ENCODE measurements around the gene SMYD3. TPM values are rescaled to one million over a fixed set of nuclear protein-coding genes. Genes with fewer than 3 reads are reported as not detected.

SMYD3 gene
- polyA plus RNA-seq, 1 experiment = 39.9 TPM

DNA sequence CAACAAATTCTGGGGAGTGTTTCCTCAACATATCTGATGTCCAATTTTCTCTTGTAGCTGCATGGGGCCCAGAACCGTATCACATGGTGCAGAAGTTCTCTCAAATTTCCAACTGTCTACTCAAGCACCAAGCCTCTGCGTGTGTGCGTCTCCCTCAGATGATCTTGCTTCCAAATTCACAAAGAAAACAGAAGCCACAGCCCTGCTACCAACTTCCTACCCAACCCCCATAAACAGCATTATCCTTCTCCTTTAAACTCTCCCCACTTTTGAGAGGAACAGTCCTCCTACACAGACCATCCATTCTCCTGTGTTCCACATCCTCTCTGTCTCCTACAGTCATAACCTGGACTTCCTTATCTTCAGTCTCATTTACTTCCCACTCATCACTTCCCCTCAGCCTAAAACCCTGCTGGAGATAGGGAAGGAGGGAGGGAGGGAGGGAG, 354.1 kb downstream of the SMYD3 start:
- CTCF ChIA-PET = no interaction called here
- H3K4me3 ChIP-seq (ENCODE audit: low read depth, low read length) = no peak overlapping the region
- TF ChIP-seq, protein P1, sequence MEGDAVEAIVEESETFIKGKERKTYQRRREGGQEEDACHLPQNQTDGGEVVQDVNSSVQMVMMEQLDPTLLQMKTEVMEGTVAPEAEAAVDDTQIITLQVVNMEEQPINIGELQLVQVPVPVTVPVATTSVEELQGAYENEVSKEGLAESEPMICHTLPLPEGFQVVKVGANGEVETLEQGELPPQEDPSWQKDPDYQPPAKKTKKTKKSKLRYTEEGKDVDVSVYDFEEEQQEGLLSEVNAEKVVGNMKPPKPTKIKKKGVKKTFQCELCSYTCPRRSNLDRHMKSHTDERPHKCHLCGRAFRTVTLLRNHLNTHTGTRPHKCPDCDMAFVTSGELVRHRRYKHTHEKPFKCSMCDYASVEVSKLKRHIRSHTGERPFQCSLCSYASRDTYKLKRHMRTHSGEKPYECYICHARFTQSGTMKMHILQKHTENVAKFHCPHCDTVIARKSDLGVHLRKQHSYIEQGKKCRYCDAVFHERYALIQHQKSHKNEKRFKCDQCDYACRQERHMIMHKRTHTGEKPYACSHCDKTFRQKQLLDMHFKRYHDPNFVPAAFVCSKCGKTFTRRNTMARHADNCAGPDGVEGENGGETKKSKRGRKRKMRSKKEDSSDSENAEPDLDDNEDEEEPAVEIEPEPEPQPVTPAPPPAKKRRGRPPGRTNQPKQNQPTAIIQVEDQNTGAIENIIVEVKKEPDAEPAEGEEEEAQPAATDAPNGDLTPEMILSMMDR (IDR thresholded peaks at IDR 0.05; ENCODE audit: low read depth, low read length) = no peak

GRCh38 chr1:246151796-246152434, 355.2 kb downstream of the SMYD3 start:
- H3K4me3 ChIP-seq (ENCODE audit: low read depth, low read length) = no peak overlapping the region
- ChIA-PET CTCF (interaction anchor here (0.5 to 1.3 kb wide), 2 partner anchors 16 to 101 kb away, joined by 3 read pairs; no protein-coding TSS in a partner anchor), POLR2A (no interaction called here)
- TF ChIP-seq, protein P1 (IDR thresholded peaks at IDR 0.05; ENCODE audit: low read depth, low read length) = no peak
- no peak for DNase-seq (ENCODE audit: low read depth, low spot score)
- peaks cover 17% of the 10 kb centered on the region for H3K9me3 ChIP-seq (ENCODE audit: control insufficient read depth, insufficient read depth, low read length)
- H3K27me3 ChIP-seq (ENCODE audit: control insufficient read depth, insufficient read depth, low read length) = no peaks in the 10 kb centered on the region
- no peak overlapping the region for H3K27ac ChIP-seq (ENCODE audit: low read depth, low read length)

More for the DNA sequence above, 354.1 kb downstream of the SMYD3 start:
- POLR2A ChIA-PET = no interaction called here
- H3K27ac ChIP-seq (ENCODE audit: low read depth, low read length) = no peak overlapping the region
- H3K27me3 ChIP-seq (ENCODE audit: control insufficient read depth, insufficient read depth, low read length) = no peaks in the 10 kb centered on the region
- H3K9me3 ChIP-seq (ENCODE audit: control insufficient read depth, insufficient read depth, low read length) = peaks cover 9% of the 10 kb centered on the region
- no peak for DNase-seq (ENCODE audit: low read depth, low spot score)

DNA sequence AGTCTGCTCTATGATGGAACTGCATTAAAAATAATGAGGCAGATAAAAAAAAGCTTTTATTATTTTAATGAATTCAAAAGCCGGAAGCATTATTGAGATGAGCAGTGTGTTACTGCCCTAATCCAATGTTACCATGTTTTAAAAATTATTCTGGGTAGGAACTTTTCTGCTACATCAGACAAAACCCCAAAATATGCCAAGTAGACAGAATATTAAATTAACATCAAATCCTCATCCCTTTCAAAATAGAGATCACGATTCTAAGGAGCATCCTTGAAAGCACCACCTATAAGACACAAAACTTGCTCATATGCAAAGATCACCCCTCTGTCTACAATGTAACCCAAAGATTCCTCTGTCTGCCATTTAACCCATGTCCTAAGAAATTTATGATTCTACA, 357.5 kb downstream of the SMYD3 start:
- Histone ChIP-seq H3K9me3 (ENCODE audit: control insufficient read depth, insufficient read depth, low read length) (peaks cover 17% of the 10 kb centered on the region), H3K27ac (ENCODE audit: low read depth, low read length) (no peak overlapping the region), H3K27me3 (ENCODE audit: control insufficient read depth, insufficient read depth, low read length) (no peaks in the 10 kb centered on the region), H3K4me3 (ENCODE audit: low read depth, low read length) (no peak overlapping the region)
- no peak for DNase-seq (ENCODE audit: low read depth, low spot score)
- CTCF ChIA-PET = no interaction called here
- POLR2A ChIA-PET = no interaction called here
- TF ChIP-seq, protein P1 (IDR thresholded peaks at IDR 0.05; ENCODE audit: low read depth, low read length) = no peak

GRCh38 chr1:246147524-246148461, 359.3 kb downstream of the SMYD3 start:
- Histone ChIP-seq H3K4me3 (ENCODE audit: low read depth, low read length) (no peak overlapping the region), H3K27me3 (ENCODE audit: control insufficient read depth, insufficient read depth, low read length) (no peaks in the 10 kb centered on the region), H3K9me3 (ENCODE audit: control insufficient read depth, insufficient read depth, low read length) (peaks cover 17% of the 10 kb centered on the region), H3K27ac (ENCODE audit: low read depth, low read length) (no peak overlapping the region)
- ChIA-PET POLR2A (no interaction called here), CTCF (no interaction called here)
- no peak for DNase-seq (ENCODE audit: low read depth, low spot score)
- TF ChIP-seq, protein P1 (IDR thresholded peaks at IDR 0.05; ENCODE audit: low read depth, low read length) = no peak
